ENCODE data around the gene IL5.
"Not testable (repeated sequence)": the region's sequence is repeated elsewhere in the genome, so short reads cannot be mapped to it uniquely, and the experiment has no call there.

Gene IL5

DNA sequence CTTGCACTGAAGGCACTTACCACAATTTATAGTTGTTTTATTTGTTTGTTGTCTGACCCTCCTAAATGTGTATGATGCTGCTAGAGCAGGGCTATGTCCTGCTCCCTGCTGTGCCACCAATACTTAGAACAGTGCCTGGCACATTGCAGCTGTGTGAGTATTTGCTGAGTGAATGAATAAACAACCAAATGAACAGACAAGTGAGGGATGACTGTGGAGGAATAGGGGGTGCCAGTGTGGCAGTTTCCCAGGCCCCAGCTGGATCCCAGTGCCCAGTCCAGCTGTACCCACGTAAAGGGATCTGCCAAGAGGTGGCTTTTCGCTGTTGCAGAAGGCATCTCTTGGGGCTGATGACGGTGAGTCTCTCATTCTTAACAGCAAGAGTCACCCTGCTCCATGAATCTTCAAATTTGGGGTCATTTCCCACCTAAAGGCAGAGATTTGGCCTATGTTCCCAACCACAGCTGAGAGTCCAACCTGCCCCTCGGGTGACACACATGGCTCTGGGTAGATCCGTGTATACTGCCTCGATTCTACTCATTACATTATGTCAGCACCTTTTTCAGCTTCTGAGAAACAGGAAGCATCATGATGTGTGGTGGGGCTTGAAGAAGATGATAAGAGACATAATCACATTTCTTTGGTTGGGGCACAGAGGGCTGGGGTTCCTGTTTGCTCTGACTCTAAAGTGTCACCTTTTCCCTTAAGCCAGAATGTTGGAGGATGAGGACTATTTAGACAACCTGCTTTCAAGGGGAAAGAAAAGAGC, 14.3 kb downstream of the IL5 start:
- no peak for TF ChIP-seq ZNF274 (IDR thresholded peaks at IDR 0.05; ENCODE audit: low read depth, low read length)
- no peak for TF ChIP-seq SUZ12 (IDR thresholded peaks at IDR 0.05; ENCODE audit: extremely low read depth, insufficient read depth, insufficient read length)
- TF ChIP-seq YY1 (IDR thresholded peaks at IDR 0.05; ENCODE audit: insufficient read depth, insufficient read length): no peak
- H3K4me1 ChIP-seq (ENCODE audit: insufficient read depth, insufficient read length): no peaks in the 10 kb centered on the region
- no peaks in the 10 kb centered on the region for H3K27me3 ChIP-seq (ENCODE audit: insufficient read depth, insufficient read length)
- no peak overlapping the region for H3K4me3 ChIP-seq (ENCODE audit: insufficient read length, low read depth)
- H3K9me3 ChIP-seq (ENCODE audit: insufficient read depth, low read length): no peaks in the 10 kb centered on the region
- DNase-seq (ENCODE audit: low read depth, low spot score): no peak
- H3K9ac ChIP-seq (ENCODE audit: insufficient read length, low read depth): no peak overlapping the region
- no peaks in the 10 kb centered on the region for H3K36me3 ChIP-seq (ENCODE audit: insufficient read depth, insufficient read length, low read length)

DNA sequence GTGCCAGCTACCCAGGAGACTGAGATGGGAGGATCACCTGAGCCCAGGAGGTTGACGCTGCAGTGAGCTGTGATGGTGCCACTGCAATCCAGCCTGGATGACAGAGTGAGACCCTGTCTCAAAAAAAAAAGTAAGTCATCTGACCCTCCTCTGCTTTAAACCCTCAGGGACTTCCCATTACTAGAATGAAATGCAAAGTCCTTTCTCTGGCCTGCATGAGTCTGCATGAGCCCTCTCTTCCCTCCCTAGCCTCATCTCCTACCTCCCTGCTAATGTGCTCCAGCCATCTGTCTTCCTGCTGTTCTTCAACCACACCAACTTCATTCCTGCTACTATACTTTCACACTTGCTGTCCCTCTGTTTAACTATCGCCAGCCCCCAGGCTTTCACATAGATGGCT, 15.3 kb downstream of the IL5 start:
- no peak overlapping the region for H3K4me3 ChIP-seq (ENCODE audit: insufficient read length, low read depth)
- H3K4me1 ChIP-seq (ENCODE audit: insufficient read depth, insufficient read length): no peaks in the 10 kb centered on the region
- no peak overlapping the region for H3K9ac ChIP-seq (ENCODE audit: insufficient read length, low read depth)
- TF ChIP-seq ZNF274 (IDR thresholded peaks at IDR 0.05; ENCODE audit: low read depth, low read length): no peak
- TF ChIP-seq YY1 (IDR thresholded peaks at IDR 0.05; ENCODE audit: insufficient read depth, insufficient read length): no peak
- no peak for TF ChIP-seq SUZ12 (IDR thresholded peaks at IDR 0.05; ENCODE audit: extremely low read depth, insufficient read depth, insufficient read length)
- DNase-seq (ENCODE audit: low read depth, low spot score): no peak
- H3K9me3 ChIP-seq (ENCODE audit: insufficient read depth, low read length): no peaks in the 10 kb centered on the region
- H3K27me3 ChIP-seq (ENCODE audit: insufficient read depth, insufficient read length): no peaks in the 10 kb centered on the region
- H3K36me3 ChIP-seq (ENCODE audit: insufficient read depth, insufficient read length, low read length): no peaks in the 10 kb centered on the region

- Histone ChIP-seq H3K9ac (ENCODE audit: insufficient read length, low read depth) (no peak overlapping the region), H3K9me3 (ENCODE audit: insufficient read depth, low read length) (no peaks in the 10 kb centered on the region)
- TF ChIP-seq ZNF274 (IDR thresholded peaks at IDR 0.05; ENCODE audit: low read depth, low read length): no peak
- no peak for TF ChIP-seq YY1 (IDR thresholded peaks at IDR 0.05; ENCODE audit: insufficient read depth, insufficient read length)
- no peak for TF ChIP-seq SUZ12 (IDR thresholded peaks at IDR 0.05; ENCODE audit: extremely low read depth, insufficient read depth, insufficient read length)
These were observed 16.3 kb downstream of the IL5 start for GRCh38 chr5:132526974-132527564.

GRCh38 chr5:132526290-132526973, 16.9 kb downstream of the IL5 start:
- DNase-seq (ENCODE audit: low read depth, low spot score): peak; percentile 23
- H3K4me3 ChIP-seq (ENCODE audit: insufficient read length, low read depth): no peak overlapping the region
- H3K4me1 ChIP-seq (ENCODE audit: insufficient read depth, insufficient read length): no peaks in the 10 kb centered on the region

More at GRCh38 chr5:132526974-132527564, 16.3 kb downstream of the IL5 start:
- Histone ChIP-seq H3K36me3 (ENCODE audit: insufficient read depth, insufficient read length, low read length) (no peaks in the 10 kb centered on the region), H3K4me1 (ENCODE audit: insufficient read depth, insufficient read length) (no peaks in the 10 kb centered on the region), H3K27me3 (ENCODE audit: insufficient read depth, insufficient read length) (no peaks in the 10 kb centered on the region), H3K4me3 (ENCODE audit: insufficient read length, low read depth) (no peak overlapping the region)
- no peak for DNase-seq (ENCODE audit: low read depth, low spot score)

DNA sequence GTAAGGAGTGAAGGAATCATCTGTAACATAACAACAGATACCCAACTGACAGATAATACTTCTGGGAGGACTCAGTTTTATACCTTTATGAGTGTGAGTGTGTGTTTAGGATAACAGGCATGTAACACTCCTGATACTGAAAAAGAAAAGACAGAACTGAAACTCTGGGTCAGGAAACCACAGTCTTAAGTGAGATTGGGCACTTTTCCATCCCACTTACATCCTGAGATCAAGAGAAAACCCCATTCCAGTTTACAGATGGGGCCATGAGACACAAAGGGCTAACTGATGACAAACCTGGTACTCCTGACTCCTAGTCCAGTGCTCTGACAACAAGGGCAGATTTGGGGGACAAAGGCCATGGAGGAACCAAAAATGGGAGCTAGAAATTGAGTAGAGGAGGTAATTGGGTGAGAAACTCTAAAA, 18.0 kb downstream of the IL5 start:
- Histone ChIP-seq H3K9me3 (ENCODE audit: insufficient read depth, low read length) (no peaks in the 10 kb centered on the region), H3K36me3 (ENCODE audit: insufficient read depth, insufficient read length, low read length) (no peaks in the 10 kb centered on the region), H3K9ac (ENCODE audit: insufficient read length, low read depth) (no peak overlapping the region), H3K4me3 (ENCODE audit: insufficient read length, low read depth) (no peak overlapping the region), H3K4me1 (ENCODE audit: insufficient read depth, insufficient read length) (no peaks in the 10 kb centered on the region), H3K27me3 (ENCODE audit: insufficient read depth, insufficient read length) (no peaks in the 10 kb centered on the region)
- TF ChIP-seq ZNF274 (IDR thresholded peaks at IDR 0.05; ENCODE audit: low read depth, low read length) (no peak), SUZ12 (IDR thresholded peaks at IDR 0.05; ENCODE audit: extremely low read depth, insufficient read depth, insufficient read length) (no peak), YY1 (IDR thresholded peaks at IDR 0.05; ENCODE audit: insufficient read depth, insufficient read length) (no peak)
- no peak for DNase-seq (ENCODE audit: low read depth, low spot score)

More at GRCh38 chr5:132526290-132526973, 16.9 kb downstream of the IL5 start:
- Histone ChIP-seq H3K27me3 (ENCODE audit: insufficient read depth, insufficient read length) (no peaks in the 10 kb centered on the region), H3K9me3 (ENCODE audit: insufficient read depth, low read length) (no peaks in the 10 kb centered on the region), H3K9ac (ENCODE audit: insufficient read length, low read depth) (no peak overlapping the region), H3K36me3 (ENCODE audit: insufficient read depth, insufficient read length, low read length) (no peaks in the 10 kb centered on the region)
- TF ChIP-seq SUZ12 (IDR thresholded peaks at IDR 0.05; ENCODE audit: extremely low read depth, insufficient read depth, insufficient read length): no peak
- TF ChIP-seq ZNF274 (IDR thresholded peaks at IDR 0.05; ENCODE audit: low read depth, low read length): no peak
- no peak for TF ChIP-seq YY1 (IDR thresholded peaks at IDR 0.05; ENCODE audit: insufficient read depth, insufficient read length)

- not testable (repeated sequence) for H3K9me3 ChIP-seq (ENCODE audit: insufficient read depth, low read length); H3K9ac ChIP-seq (ENCODE audit: insufficient read length, low read depth); H3K4me3 ChIP-seq (ENCODE audit: insufficient read length, low read depth); DNase-seq (ENCODE audit: low read depth, low spot score); H3K4me1 ChIP-seq (ENCODE audit: insufficient read depth, insufficient read length); H3K36me3 ChIP-seq (ENCODE audit: insufficient read depth, insufficient read length, low read length); H3K27me3 ChIP-seq (ENCODE audit: insufficient read depth, insufficient read length)
These were observed 18.4 kb downstream of the IL5 start for GRCh38 chr5:132524877-132525276.

GRCh38 chr5:132522067-132522466, 21.3 kb downstream of the IL5 start:
- not testable (repeated sequence) for H3K9ac ChIP-seq (ENCODE audit: insufficient read length, low read depth); DNase-seq (ENCODE audit: low read depth, low spot score); H3K36me3 ChIP-seq (ENCODE audit: insufficient read depth, insufficient read length, low read length); H3K9me3 ChIP-seq (ENCODE audit: insufficient read depth, low read length); H3K4me3 ChIP-seq (ENCODE audit: insufficient read length, low read depth); H3K27me3 ChIP-seq (ENCODE audit: insufficient read depth, insufficient read length); H3K4me1 ChIP-seq (ENCODE audit: insufficient read depth, insufficient read length)

- not testable (repeated sequence) for H3K36me3 ChIP-seq (ENCODE audit: insufficient read depth, insufficient read length, low read length); H3K4me1 ChIP-seq (ENCODE audit: insufficient read depth, insufficient read length); H3K9ac ChIP-seq (ENCODE audit: insufficient read length, low read depth); DNase-seq (ENCODE audit: low read depth, low spot score); H3K27me3 ChIP-seq (ENCODE audit: insufficient read depth, insufficient read length); H3K9me3 ChIP-seq (ENCODE audit: insufficient read depth, low read length)
- peak overlapping the region; percentile 25 for H3K4me3 ChIP-seq (ENCODE audit: insufficient read length, low read depth)
These were observed 29.5 kb downstream of the IL5 start for GRCh38 chr5:132513618-132514336.

Measured in NT2/D1 (cell line).